B cell (primary cell): Measurements from ENCODE around the gene PLD3. TPM values are rescaled to one million over a fixed set of nuclear protein-coding genes. Genes with fewer than 3 reads are reported as not detected.

Source experiments
- ATAC-seq: fragments of 200-7000 bp; cut with Tn5 transposase; one replicate; pipeline ENCODE4 v1.10.0; 2021; ENCODE audit warnings: low read depth, mild to moderate bottlenecking, moderate number of reproducible peaks, moderate library complexity
- CTCF ChIA-PET: fragments of 350-600 bp; sonication (Branson Sonifier 250); formaldehyde crosslinking; loops from one replicate; lab custom pipeline; 2021; ENCODE audit warnings: antibody characterized with exemption, inconsistent platforms; lab: Charles Lee
- POLR2A ChIA-PET: fragments of 350-600 bp; sonication (Branson Sonifier 250); formaldehyde crosslinking; loops from one replicate; lab custom pipeline; 2021; ENCODE audit warnings: antibody characterized with exemption; lab: Charles Lee
- DNase-seq: peaks from one replicate; pipeline ENCODE4 v3.0.0; 2013
- H2AFZ ChIP-seq: 2 replicates; pipeline ENCODE4 v1.6.1; 2012; ENCODE audit warnings: mild to moderate bottlenecking, low read depth, low read length; ENCODE audit not compliant: insufficient read depth, poor library complexity, severe bottlenecking
- H3K27ac ChIP-seq, 2 donors: 1 replicate in 1 of 2; 2 replicates in 1 of 2; pipeline ENCODE4 v1.5.1; 2012 to 2013; ENCODE audit warnings: low read length in 2 of 2, mild to moderate bottlenecking in 2 of 2, moderate library complexity in 1 of 2
- H3K27me3 ChIP-seq, 4 experiments: fragments of 200-600 bp in 1 of 4; sonication (generic) in 1 of 4; replicated peaks in 1 of 4; 1 replicate in 2 of 4; 2 replicates in 2 of 4; pipeline versions ENCODE4 v1.6.1 to v1.7.0; 2013 to 2016; ENCODE audit warnings: low read length in 3 of 4, mild to moderate bottlenecking in 2 of 4, mixed read lengths in 1 of 4, moderate library complexity in 1 of 4; ENCODE audit not compliant: insufficient read depth in 4 of 4, control insufficient read depth in 3 of 4; ENCODE audit errors: control extremely low read depth in 1 of 4
- H3K36me3 ChIP-seq, 2 experiments: replicated peaks in 1 of 2; 1 replicate in 1 of 2; 2 replicates in 1 of 2; pipeline versions ENCODE4 v1.6.1 to v1.7.1; 2013; ENCODE audit warnings: low read length in 1 of 2; ENCODE audit not compliant: insufficient read depth in 2 of 2, control insufficient read depth in 1 of 2; ENCODE audit errors: control extremely low read depth in 1 of 2, extremely low read depth in 1 of 2
- H3K4me1 ChIP-seq, 2 donors: fragments of 200-600 bp in 1 of 2; sonication (generic) in 1 of 2; 1 replicate in 1 of 2; 2 replicates in 1 of 2; pipeline versions ENCODE4 v1.5.1 to v1.6.1; 2013 to 2017; ENCODE audit warnings: low read length in 2 of 2; ENCODE audit not compliant: control insufficient read depth in 2 of 2, insufficient read depth in 2 of 2
- H3K4me2 ChIP-seq: replicated peaks from 2 replicates; pipeline ENCODE3; 2012; ENCODE audit warnings: mild to moderate bottlenecking, low read depth, low read length; ENCODE audit not compliant: poor library complexity, severe bottlenecking
- H3K4me3 ChIP-seq, 5 experiments: fragments of 200-600 bp in 1 of 5; sonication (generic) in 1 of 5; 1 replicate in 3 of 5; 2 replicates in 2 of 5; pipeline versions ENCODE4 v1.5.1 to v1.7.0; 2011 to 2016; ENCODE audit warnings: low read length in 4 of 5, mild to moderate bottlenecking in 4 of 5, low read depth in 2 of 5, control low read depth in 1 of 5, moderate library complexity in 1 of 5; ENCODE audit not compliant: insufficient read depth in 1 of 5; ENCODE audit errors: control extremely low read depth in 1 of 5, extremely low read depth in 1 of 5
- H3K79me2 ChIP-seq: fragments of 200-600 bp; sonication (generic); one replicate; pipeline ENCODE4 v1.6.0; 2016; ENCODE audit warnings: low read length; ENCODE audit not compliant: control insufficient read depth, insufficient read depth
- H3K9ac ChIP-seq: fragments of 200-600 bp; sonication (generic); 2 replicates; pipeline ENCODE4 v1.6.1; 2017; ENCODE audit warnings: mild to moderate bottlenecking, low read length, moderate library complexity
- H3K9me3 ChIP-seq, 3 donors: one replicate each; pipeline versions ENCODE4 v1.6.1 to v1.7.1; 2013; ENCODE audit warnings: low read length in 2 of 3; ENCODE audit not compliant: control insufficient read depth in 2 of 3, insufficient read depth in 1 of 3; ENCODE audit errors: control extremely low read depth in 1 of 3
- H4K20me1 ChIP-seq: 2 replicates; pipeline ENCODE4 v1.6.0; 2012; ENCODE audit warnings: mild to moderate bottlenecking, low read length; ENCODE audit not compliant: insufficient read depth, control insufficient read depth, poor library complexity, severe bottlenecking
- H3K27ac Mint-ChIP-seq: one replicate; pipeline ENCODE4 v1.8.0; 2021; ENCODE audit warnings: mixed read lengths
- H3K27me3 Mint-ChIP-seq: one replicate; pipeline ENCODE4 v1.8.0; 2021; ENCODE audit warnings: mixed read lengths
- H3K4me1 Mint-ChIP-seq: one replicate; pipeline ENCODE4 v1.8.0; 2021; ENCODE audit warnings: mixed read lengths
- H3K4me3 Mint-ChIP-seq: one replicate; pipeline ENCODE4 v1.8.0; 2021; ENCODE audit warnings: mixed read lengths
- H3K9me3 Mint-ChIP-seq: one replicate; pipeline ENCODE4 v1.8.0; 2022; ENCODE audit warnings: mixed read lengths; ENCODE audit not compliant: insufficient read depth
- EZH2 ChIP-seq: IDR thresholded peaks from 2 replicates; pipeline ENCODE4 v1.6.1; 2012; ENCODE audit warnings: borderline replicate concordance, low read depth, mild to moderate bottlenecking, moderate library complexity, low read length; ENCODE audit not compliant: insufficient read depth, poor library complexity, severe bottlenecking
- WGBS: methylation state at CpG from one replicate; pipeline ENCODE4 v1.1.5; 2013; ENCODE audit warnings: missing lambda C conversion rate; ENCODE audit not compliant: insufficient coverage; 5-methylcytosine and 5-hydroxymethylcytosine counted together
- intact Hi-C: fragments of 100-400 bp; cut with micrococcal nuclease; formaldehyde crosslinking; loops from one replicate; pipeline ENCODE4 v1.10.0; 2022
- polyA plus RNA-seq: library from polyadenylated mRNA; depleted of rRNA; stranded (reverse); fragments of >200 nt; gene quantifications from 2 replicates; pipeline ENCODE4 v1.2.3, GENCODE V29; 2012
- total RNA-seq, 2 donors: library from RNA; stranded (reverse); fragments of 120-200 nt in 1 of 2; gene quantifications; 1 replicate in 1 of 2; 2 replicates in 1 of 2; pipeline versions ENCODE4 v1.2.3 to v1.2.4, GENCODE V29; 2013 to 2022
- TF ChIP-seq, protein P1 (sequence below): fragments of 200-600 bp; IDR thresholded peaks from one replicate; pipeline ENCODE4 v1.8.0; 2022; ENCODE audit warnings: antibody characterized with exemption, mild to moderate bottlenecking

PLD3 gene
- total and polyA plus RNA-seq, 2 donors (not counting 1 experiment from before 2014, with no cell fraction given), result 61.7 to 153 TPM

DNA sequence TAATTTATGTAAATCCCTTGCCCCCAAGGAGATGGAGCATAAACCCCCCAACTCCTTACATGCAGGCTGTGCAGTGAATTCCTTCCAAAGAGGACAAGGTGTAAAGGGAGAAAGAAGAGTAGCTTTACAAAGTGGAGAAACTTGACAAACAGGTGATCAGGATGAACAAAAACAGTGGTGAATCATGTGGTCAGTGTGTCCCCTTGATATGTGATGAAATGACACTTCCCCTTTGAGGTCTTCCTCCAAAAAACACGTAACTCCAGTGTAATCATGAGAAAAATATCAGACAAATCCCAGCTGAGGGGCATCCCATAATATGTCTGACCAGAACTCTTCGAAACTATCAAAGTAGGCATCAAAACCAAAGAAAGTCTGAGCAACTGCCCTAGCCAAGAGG lies 33.8 kb upstream of the PLD3 start:
- Histone ChIP-seq H2AFZ (no peak overlapping the region), H3K9ac (no peak overlapping the region), H3K9me3 (no peaks in the 10 kb centered on the region), H3K27me3 (no peaks in the 10 kb centered on the region), H3K79me2 (no peaks in the 10 kb centered on the region), H3K27ac (no peak overlapping the region), H3K4me2 (no peak overlapping the region), H3K4me1 (no peaks in the 10 kb centered on the region), H3K36me3 (peaks cover 0 to 3% of the 10 kb centered on the region in 2 experiments), H4K20me1 (no peaks in the 10 kb centered on the region), H3K4me3 (no peak overlapping the region)
- no peak overlapping the region for H3K4me3 Mint-ChIP-seq
- H3K9me3 Mint-ChIP-seq, result no peaks in the 10 kb centered on the region
- no peak for ATAC-seq
- POLR2A ChIA-PET, result no interaction called here
- no peaks in the 10 kb centered on the region for H3K4me1 Mint-ChIP-seq
- H3K27me3 Mint-ChIP-seq, result no peaks in the 10 kb centered on the region
- 100% methylated on average over 1 of the region's 2 CpGs for WGBS
- DNase-seq, result no peak
- TF ChIP-seq, protein P1, sequence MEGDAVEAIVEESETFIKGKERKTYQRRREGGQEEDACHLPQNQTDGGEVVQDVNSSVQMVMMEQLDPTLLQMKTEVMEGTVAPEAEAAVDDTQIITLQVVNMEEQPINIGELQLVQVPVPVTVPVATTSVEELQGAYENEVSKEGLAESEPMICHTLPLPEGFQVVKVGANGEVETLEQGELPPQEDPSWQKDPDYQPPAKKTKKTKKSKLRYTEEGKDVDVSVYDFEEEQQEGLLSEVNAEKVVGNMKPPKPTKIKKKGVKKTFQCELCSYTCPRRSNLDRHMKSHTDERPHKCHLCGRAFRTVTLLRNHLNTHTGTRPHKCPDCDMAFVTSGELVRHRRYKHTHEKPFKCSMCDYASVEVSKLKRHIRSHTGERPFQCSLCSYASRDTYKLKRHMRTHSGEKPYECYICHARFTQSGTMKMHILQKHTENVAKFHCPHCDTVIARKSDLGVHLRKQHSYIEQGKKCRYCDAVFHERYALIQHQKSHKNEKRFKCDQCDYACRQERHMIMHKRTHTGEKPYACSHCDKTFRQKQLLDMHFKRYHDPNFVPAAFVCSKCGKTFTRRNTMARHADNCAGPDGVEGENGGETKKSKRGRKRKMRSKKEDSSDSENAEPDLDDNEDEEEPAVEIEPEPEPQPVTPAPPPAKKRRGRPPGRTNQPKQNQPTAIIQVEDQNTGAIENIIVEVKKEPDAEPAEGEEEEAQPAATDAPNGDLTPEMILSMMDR, result no peak
- TF ChIP-seq EZH2, result no peak
- intact Hi-C loops, result loop anchor here (5.0 kb wide), 1 partner anchor 177 kb away; no protein-coding TSS in a partner anchor
- CTCF ChIA-PET, result interaction anchor here (1.8 kb wide), 1 partner anchor 9 kb away, joined by 9 read pairs; no protein-coding TSS in a partner anchor
- no peak overlapping the region for H3K27ac Mint-ChIP-seq

DNA sequence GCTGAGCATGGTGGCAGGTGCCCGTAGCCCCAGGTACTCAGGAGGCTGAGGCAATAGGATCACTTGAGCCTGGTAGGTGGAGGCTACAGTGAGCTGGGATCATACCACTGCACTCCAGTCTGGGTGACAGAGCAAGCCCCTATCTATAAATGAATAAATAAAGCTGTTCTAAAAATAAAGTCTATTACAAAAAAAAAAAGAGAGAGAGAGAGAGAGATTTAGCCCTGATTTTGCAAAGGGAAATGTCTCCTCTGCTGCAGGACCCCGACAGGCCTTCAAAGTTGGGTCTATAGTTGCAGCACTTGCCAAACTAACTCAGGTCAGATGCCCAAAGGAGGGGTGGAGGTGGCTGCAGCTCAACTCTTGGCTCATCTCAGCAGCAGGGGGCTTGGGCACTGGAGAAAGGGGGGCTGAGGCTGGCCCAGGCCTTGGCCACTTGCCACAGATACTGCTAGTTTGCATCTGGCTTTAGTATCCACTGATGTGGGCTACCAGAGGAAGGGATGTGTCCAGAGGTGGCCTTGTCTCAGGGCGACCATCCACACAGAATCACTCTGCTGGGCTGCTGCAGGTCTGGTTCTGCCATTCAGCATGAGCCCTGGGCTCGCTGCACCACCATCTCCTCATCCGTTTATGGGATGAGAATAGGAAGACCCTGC lies 32.6 kb upstream of the PLD3 start:
- DNase-seq, result no peak
- no peaks in the 10 kb centered on the region for H3K9me3 Mint-ChIP-seq
- no peaks in the 10 kb centered on the region for H3K79me2 ChIP-seq

More for the DNA sequence above, 32.6 kb upstream of the PLD3 start:
- no peak overlapping the region for H3K4me3 ChIP-seq
- no peak overlapping the region for H3K27ac ChIP-seq
- H4K20me1 ChIP-seq, result no peaks in the 10 kb centered on the region
- WGBS, result 100% methylated on average over 3 of the region's 5 CpGs
- H3K27me3 ChIP-seq, result no peaks in the 10 kb centered on the region
- H3K9ac ChIP-seq, result no peak overlapping the region
- intact Hi-C loops, result no loop called here
- CTCF ChIA-PET, result no interaction called here
- Mint-ChIP-seq H3K27ac (no peak overlapping the region), H3K4me3 (no peak overlapping the region), H3K4me1 (no peaks in the 10 kb centered on the region), H3K27me3 (no peaks in the 10 kb centered on the region)
- POLR2A ChIA-PET, result no interaction called here
- no peaks in the 10 kb centered on the region for H3K4me1 ChIP-seq
- TF ChIP-seq, protein P1, result no peak
- TF ChIP-seq EZH2, result no peak
- peaks cover 0 to 5% of the 10 kb centered on the region in 2 experiments for H3K36me3 ChIP-seq
- no peak for ATAC-seq
- H3K9me3 ChIP-seq, result no peaks in the 10 kb centered on the region
- H2AFZ ChIP-seq, result no peak overlapping the region
- no peak overlapping the region for H3K4me2 ChIP-seq
